Choroid plexus epithelial cell (primary cell): ENCODE measurements around the gene ARHGAP24.

Source experiments
- DNase-seq: peaks from one replicate; pipeline ENCODE4 v3.0.0-alpha.2; 2010; ENCODE audit warnings: low read depth
- H3K4me3 ChIP-seq: 2 replicates; pipeline ENCODE4 v1.5.1; 2011; ENCODE audit warnings: low read depth, mild to moderate bottlenecking, control low read depth, low read length, moderate library complexity
- CTCF ChIP-seq: conservative IDR thresholded peaks from 2 replicates; pipeline ENCODE4 v1.5.1; 2011; ENCODE audit warnings: low read depth, mild to moderate bottlenecking, control low read depth, inconsistent platforms, low read length, moderate library complexity

Gene ARHGAP24

GRCh38 chr4:85738721-85739120, 263.8 kb downstream of the ARHGAP24 start:
- H3K4me3 ChIP-seq = no peak overlapping the region
- no peak for TF ChIP-seq CTCF
- no peak for DNase-seq

GRCh38 chr4:85740431-85740861, 265.5 kb downstream of the ARHGAP24 start:
- DNase-seq = peak; percentile 56
- TF ChIP-seq CTCF = no peak
- no peak overlapping the region for H3K4me3 ChIP-seq

GRCh38 chr4:85741381-85741780, 266.4 kb downstream of the ARHGAP24 start:
- no peak for DNase-seq
- TF ChIP-seq CTCF = no peak
- no peak overlapping the region for H3K4me3 ChIP-seq

- H3K4me3 ChIP-seq = no peak overlapping the region
- no peak for DNase-seq
- TF ChIP-seq CTCF = no peak
Measured at GRCh38 chr4:85741921-85742591, 267.1 kb downstream of the ARHGAP24 start.

GRCh38 chr4:85744950-85745349, 270.0 kb downstream of the ARHGAP24 start:
- DNase-seq = no peak
- H3K4me3 ChIP-seq = no peak overlapping the region
- no peak for TF ChIP-seq CTCF

GRCh38 chr4:85745939-85746338, 271.0 kb downstream of the ARHGAP24 start:
- H3K4me3 ChIP-seq = no peak overlapping the region
- no peak for TF ChIP-seq CTCF
- DNase-seq = no peak

GRCh38 chr4:85747882-85748491, 273.0 kb downstream of the ARHGAP24 start:
- DNase-seq = peak; percentile 94
- no peak overlapping the region for H3K4me3 ChIP-seq
- peak; percentile 79 for TF ChIP-seq CTCF
